NK-92 (cell line): Measurements from ENCODE around the gene TRRAP.
"Not testable (repeated sequence)": the region's sequence is repeated elsewhere in the genome, so short reads cannot be mapped to it uniquely, and the experiment has no call there.

Experiments used
- DNase-seq: peaks from one replicate; lab custom pipeline; 2025; ENCODE audit not compliant: unreplicated experiment; lab: John Stamatoyannopoulos, UW

Gene TRRAP

DNA sequence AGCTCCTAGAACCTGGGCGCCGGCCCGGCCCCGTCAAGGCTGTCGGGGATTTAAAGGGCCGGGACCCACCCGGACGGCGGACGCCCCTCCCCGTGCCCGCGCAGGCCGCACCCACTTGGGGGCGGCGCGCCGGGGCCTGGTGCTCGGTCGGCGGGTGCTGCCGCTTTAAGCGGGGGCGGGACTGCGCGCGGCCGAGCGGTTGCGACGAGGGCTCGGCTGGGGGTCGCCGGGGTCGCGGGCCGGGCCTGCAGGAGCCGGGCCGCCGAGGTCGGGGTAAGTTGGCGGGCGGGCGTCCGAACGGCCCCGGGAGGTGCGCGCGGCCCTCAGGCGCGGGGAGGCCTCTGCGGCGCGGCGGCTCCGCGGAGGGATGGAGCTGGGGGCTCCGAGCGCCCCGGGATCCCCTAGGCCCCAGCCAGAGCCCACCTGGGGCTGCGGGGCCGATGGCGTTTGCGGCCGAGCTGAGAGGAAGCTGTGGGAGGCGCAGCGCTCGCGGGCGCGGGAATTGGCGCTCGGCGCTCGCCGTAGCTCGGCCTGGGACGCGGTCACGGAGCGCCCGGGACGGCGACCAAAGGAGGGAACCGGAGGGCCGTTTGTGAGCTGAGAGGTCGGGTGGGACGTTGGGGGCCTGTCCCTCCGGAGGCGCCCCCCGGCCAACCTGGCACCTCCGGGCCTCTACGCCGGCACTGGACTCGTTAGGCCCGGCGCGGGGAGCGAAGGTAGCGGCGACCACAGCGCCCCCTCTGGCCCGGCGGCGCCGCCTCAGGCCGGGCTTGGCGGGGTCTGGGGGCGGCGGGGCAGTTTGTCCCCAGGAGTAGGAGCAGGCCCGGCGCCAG lies at the start of gene TRRAP:
Gene TRRAP, plus strand, starts transcription at position 168 of the 833 bp plus-strand sequence. CDS start 2,619 bp downstream, outside the sequence.
- no peak for DNase-seq

- no peak for DNase-seq
These were observed 47.3 kb upstream of the TRRAP start for GRCh38 chr7:98830972-98831548.

DNA sequence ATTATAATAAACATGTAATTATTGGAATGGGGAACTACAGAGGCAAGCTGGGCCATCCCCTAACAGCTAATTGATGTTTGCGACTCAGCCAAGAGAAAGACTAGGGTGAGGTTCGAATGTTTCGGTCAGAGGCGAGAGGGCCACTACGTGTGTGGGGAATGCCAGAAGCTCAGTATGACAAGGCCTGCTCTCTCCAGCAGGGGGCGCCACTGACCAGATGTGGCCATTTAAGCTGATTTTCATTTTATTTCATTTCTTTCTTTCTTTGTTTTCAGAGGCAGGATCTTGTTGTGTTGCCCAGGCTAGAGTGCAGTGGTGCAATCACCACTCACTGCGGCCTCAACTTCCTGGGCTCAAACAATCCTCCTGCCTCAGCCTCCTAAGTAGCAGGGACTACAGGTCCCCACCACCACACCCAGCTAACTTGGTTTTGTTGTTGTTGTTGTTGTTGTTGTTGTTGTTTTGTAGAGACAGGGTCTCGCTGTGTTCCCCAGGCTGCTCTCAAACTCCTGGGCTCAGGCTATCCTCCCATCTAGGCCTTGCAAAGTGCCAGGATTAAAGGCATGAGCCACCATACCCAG lies 46.6 kb upstream of the TRRAP start:
- DNase-seq = no peak

DNA sequence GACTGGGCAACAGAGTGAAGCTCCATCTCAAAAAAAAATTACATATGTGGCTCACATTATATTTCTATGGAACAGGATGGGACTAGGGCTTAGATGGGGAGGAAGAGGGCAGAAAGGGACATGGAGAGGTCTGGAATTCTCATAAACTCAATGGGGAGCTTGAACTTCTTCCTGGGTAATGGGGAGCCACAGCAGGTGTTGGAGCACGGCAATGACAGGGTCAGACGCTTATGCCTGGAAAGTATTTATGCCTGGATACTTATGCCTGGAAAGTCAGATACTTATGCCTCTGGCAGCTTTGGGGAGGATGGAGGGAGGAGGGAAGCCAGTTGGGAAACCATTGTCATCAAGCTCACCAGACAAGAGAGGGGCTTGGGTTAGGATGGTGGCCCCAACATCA lies 45.3 kb upstream of the TRRAP start:
- no peak for DNase-seq

DNA sequence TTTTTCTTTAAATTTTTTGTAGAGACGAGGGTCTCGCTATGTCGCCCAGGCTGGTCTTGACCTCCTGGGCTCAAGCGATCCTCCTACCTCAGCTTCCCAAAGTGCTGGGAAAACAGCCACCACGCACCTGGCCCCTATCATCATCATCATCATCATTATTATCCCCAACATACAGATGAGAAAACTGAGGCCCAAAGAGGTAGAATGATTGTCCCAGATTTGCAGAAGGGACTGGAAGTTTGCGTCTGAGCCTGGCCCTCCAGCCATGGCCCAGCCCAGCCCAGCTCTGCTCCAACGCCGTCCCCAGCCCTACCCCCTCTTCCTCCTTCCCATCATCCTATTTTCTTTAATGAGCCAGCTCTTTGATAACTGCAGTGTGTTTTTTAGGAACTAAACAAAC lies 43.4 kb upstream of the TRRAP start:
- DNase-seq = no peak

GRCh38 chr7:98836811-98837629 lies 41.3 kb upstream of the TRRAP start:
- DNase-seq = no peak

DNA sequence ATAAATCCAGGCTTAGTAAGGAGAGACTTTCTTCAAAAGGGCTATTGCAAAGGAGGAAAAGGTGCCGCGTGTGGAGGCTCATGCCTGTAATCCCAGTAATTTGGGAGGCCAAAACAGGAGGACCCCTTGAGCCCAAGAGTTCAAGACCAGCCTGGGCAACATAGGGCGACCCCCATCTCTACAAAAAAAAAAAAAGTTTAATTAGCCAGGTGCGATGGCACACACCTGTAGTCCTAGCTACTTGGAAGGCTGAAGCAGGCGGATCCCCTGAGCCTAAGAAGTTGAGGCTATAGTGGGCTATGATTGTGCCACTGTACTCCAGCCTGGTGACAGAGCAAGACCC lies 40.7 kb upstream of the TRRAP start:
- DNase-seq = no peak

DNA sequence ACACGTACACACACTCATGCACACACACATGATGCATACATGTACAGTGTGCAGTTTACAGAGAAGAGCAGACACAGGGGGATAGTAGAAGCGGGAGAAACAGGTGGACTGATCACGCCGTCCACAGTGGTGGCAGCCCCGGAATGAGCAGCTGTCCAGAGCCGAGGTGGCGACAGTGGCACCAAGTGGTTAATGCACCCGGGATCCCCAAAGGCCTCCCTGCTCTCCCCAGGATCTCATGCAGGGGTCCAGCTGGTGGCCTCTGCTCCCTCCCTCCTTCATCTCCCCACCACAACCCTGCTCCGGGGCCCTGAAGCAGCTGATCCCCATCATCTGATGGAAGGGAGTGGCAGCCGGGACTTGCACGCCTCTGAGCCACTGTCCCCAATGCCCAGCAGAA lies 38.2 kb upstream of the TRRAP start:
- no peak for DNase-seq

- no peak for DNase-seq
These were observed 37.6 kb upstream of the TRRAP start for GRCh38 chr7:98840722-98841121.

DNA sequence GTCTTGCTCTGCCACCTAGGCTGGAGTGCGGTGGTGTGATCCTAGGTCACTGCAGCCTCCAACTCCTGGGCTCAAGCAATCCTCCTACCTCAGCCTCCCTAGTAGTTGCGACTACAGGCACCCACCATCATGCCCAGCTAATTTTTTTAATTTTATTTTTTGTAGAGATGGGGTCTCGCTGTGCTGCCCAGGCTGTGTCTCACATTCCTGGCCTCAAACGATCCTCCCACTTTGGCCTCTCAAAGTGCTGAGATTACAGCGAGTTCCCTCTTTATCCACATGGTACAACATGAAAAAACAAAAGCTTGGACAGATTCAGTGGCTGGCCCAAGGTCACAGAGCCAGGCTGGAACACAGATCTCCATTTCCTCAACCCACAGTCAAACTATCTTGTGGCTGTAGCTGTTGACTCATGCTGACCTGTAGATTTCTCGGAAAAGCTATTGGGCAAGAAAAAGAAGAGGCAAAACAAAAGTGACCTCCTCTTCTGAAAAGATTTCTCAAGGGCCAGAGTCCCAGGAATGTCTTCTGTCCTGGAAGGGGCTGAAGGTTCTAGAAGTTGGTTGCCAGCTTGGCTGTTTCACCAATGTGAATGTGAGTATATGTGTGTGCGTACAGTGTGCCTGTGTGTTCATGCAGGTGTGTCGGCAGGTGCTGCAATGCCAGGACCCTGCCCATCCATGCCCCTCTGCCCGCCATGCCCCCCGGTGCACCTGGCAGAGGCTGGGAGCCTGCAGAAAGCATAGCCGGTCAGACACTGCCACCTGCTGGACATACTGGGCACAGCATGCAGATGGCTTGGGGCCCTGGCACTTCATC lies 36.9 kb upstream of the TRRAP start:
- DNase-seq = no peak

- not testable (repeated sequence) for DNase-seq
These were observed 35.8 kb upstream of the TRRAP start for GRCh38 chr7:98842552-98842951.

DNA sequence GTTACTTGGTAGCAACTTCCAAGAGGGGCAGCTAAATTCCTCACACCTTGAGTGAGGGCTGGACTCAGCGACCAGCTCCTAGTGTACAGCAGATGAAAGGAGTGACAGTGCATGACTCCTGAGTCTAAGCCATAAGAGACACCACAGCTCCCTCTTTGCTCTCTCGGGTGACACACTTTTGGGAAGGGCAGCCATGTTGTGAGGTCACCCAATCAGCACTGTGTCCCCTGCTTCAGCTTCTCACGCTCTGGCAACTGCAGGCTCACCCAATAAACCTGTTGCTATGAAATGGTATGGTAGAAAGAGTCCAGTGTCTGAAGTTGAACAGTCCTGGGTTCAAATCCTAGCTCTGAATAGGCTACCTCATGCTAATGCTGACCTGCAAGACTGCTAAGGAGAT lies 29.4 kb upstream of the TRRAP start:
- no peak for DNase-seq

- DNase-seq = no peak
These were observed 25.5 kb upstream of the TRRAP start for GRCh38 chr7:98852826-98853225.

DNA sequence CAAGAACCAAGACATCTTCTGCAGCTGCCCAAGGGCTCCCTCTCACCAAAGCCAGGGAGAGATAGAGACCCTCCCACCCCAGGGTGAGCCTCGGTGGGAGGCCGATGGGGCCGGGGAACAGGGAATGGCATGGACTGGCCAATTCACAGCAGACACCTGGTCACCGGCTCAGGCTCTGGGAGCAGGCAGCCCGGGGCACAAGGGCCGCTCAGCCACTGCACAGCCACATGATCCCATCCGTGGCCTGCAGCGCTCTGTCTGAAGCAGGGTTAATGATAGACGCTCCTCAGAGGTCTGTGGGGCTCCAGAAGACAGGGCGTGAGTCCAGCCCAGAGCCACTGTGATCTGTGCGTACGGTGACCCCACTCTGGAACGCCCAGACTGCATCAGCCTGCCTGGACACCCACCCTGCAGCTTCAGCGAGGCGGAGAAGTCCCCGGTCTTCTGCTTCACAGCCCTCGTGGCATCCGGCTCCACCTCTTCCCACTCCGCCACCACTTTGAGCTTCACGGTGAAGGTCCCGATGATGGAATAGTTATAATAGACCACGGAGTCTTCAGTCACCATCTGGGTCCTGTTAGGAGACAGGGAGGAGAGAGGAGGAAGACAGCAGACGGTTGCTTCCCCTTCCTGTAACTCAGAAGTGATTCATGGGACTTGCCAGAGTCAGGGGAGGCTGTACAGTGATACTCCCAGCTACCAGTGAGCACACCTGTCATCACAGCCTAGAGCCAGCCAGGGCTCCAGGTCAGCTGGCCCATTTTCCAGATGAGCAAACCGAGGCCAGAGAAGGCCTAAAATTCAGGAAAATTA lies 22.5 kb upstream of the TRRAP start:
- no peak for DNase-seq

DNA sequence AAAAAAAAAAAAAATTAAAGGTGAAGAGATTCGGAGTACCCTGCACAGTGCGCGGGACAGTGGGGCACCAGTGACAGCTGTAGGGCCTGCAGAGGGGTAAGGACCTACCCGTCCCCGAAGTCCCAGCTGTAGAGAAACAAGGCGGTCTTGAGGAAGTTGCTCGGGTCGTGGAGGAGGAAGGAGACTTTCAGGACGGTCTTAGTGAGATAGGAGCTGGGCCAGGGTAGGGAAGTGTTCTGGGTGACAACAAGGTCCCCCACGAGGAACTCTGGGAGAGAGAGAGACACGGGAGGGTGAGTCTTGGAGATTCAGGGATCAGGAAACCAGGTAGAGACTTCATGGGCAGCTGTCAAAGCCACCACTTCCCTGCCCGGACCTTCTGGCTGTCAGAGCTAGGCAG lies 18.3 kb upstream of the TRRAP start:
- no peak for DNase-seq

- DNase-seq = no peak
These were observed 16.1 kb upstream of the TRRAP start for GRCh38 chr7:98862203-98862602.

DNA sequence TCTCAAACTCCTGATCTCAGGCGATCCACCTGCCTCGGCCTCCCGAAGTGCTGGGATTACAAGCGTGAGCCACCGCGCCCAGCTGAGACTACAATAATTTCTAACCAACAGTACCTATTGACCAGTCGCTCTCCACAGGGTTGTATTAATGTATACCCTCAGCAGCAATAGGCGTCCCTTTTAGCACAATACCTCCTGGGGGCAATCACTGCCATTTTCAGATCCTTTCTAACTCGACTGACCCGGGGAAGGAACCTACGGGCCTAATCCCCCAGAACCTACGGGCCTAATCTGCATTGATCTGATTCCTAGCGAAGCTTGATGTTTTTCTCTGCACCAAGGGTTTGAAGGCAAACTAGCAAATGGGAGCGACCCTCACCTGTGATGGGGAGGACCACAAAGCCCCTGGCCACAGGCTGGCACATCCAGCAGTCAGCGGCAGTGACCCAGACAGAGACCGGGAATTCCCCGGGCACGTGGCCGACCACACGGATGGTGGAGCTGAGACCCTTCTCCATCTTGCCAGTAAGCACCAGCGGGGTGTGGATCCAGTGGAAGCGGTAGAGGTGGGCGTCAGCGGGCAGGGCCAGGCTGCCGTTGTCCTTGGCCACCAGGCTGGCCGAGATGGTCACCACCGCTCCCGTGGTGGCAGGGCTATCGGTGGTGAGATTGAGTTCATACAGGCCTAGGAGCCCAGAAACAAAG lies 15.5 kb upstream of the TRRAP start:
- DNase-seq = no peak

DNA sequence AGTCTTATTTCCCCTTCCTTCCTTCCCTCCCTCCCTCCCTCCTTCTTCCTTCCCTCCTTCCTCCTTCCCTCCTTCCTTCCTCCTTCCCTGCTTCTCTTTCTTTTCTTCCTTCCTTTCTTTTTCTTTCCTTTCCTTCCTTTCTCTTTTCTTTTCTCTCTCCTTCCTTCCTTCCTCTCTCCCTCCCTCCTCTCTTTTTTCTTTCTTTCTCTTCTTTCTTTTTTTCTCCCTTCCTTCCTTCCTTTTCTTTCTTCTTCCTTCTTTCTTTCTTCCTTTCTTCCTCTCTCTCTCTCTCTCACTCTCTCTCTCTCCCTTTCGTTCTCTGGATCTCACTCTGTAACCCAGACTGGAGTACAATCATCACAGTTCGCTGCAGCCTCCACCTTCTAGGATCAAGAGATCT lies 14.7 kb upstream of the TRRAP start:
- no peak for DNase-seq

- no peak for DNase-seq
These were observed 13.4 kb upstream of the TRRAP start for GRCh38 chr7:98864731-98865453.
